ENCODE results near the gene BPIFB6.

The BPIFB6 gene, protein sequence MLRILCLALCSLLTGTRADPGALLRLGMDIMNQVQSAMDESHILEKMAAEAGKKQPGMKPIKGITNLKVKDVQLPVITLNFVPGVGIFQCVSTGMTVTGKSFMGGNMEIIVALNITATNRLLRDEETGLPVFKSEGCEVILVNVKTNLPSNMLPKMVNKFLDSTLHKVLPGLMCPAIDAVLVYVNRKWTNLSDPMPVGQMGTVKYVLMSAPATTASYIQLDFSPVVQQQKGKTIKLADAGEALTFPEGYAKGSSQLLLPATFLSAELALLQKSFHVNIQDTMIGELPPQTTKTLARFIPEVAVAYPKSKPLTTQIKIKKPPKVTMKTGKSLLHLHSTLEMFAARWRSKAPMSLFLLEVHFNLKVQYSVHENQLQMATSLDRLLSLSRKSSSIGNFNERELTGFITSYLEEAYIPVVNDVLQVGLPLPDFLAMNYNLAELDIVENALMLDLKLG

DNA sequence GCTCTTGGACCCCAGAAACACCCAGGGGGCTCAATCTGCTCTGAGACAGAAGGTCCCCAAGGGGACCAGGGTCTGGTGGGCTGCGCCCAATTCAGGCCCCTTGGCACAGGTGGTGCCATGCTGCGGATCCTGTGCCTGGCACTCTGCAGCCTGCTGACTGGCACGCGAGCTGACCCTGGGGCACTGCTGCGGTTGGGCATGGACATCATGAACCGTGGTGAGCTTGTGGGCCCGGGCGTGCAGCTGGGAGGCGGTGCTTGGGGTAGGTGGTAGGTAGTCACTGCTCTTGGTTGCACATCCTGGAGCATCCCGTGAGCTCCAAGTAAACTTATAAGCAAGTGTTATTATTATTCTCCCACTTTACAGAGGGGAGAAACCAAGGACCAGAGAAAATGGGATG is at the start of gene BPIFB6:
BPIFB6 (plus strand) TSS at position 118 of the 400 bp plus-strand sequence; CDS start at position 118, 0 bp downstream.
- DNase-seq, result no peak

DNA sequence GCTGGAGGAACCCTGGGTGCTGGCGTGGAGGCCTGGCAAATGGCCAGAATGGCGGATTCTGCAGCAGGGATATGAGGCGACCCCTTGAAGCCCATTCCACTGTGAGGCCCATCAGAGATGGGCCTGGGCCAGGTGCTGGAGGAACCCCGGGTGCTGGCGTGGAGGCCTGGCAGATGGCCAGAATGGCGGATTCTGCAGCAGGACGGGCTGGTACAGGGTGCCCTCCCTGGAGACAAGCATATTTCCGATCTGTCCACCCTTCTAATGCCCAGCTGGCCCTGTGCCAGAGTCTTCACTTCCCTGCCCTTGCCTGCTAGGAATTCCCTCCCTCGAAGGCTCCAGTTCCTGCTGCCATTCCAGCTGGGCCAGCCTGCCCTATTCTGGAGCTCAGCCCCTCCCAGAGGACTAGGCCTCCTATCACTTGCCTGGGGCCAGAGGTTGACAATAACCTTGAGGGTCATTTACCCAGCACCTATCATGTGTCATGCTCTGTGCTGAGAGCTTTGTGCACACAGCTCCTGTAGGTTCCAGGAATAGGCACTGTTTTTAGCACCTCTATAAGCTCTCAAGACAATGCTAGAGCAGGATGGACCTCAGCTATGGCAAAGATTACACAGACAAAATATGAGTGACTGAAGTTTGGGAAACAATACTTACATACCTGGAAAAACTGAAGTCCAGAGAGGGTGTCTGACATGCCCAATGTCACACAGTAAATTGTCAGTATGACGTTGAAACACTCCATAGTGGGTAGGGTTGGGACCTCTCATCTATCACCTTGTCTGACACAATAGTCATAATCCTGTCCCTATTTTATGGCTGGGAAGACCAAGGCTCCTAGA is 48.6 kb upstream of the BPIFB6 start:
- DNase-seq, result peak in 27 of 58 donors; percentile 7 to 82 (median 26)

DNA sequence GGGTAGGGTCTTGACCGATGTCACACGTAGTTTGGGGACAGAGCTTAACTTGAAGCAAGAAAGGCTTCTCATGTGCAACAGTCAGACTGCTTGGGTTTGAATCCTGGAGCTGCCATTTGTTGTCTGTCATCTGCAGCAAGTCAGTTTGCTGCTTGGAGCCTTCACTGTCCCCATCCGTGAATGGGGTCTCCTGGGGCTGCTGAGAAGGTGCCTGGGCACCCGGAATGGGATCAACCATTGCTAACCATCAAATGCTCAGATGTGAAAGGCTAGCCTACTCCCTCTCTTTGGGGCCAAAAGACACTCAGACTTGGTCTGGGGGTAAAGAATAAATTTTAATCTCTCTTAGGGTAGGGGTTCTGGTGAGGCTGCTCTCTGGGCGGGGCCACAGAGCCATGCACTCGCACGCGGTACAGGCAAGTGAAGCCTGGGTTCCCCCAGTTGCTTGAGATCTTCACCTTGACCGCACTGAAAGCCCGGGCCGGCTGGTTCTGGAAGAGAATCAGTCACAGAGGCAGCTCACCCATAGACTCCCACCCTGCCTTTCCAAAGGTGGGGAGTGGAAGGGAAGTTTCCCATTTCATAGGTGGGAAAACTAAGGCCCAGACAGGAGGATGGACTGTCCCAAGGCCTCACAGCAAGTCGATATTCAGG is 47.9 kb upstream of the BPIFB6 start:
- DNase-seq, result peak in 1 of 58 donors; percentile 37

DNA sequence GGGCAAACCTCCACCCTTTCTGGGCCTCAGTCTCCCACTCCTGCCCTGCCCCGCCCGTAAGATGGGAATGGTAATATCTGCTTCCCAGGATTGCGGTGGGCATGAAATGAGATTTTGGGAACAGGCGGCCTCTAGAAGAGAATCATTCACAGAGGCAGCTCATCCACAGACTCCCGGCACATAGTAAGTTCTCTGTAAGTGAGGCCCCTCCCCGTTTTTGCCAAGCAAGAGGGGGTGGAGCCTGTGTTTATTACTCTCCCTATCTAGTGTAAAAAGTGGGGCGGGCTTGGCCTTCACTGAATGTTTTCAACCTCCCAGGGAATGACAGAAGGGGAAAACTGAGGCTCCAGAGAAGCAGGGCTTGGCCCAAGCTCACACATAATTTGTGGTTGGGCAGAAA is 47.3 kb upstream of the BPIFB6 start:
- DNase-seq, result peak in 40 of 58 donors; percentile 3 to 85 (median 46)

DNA sequence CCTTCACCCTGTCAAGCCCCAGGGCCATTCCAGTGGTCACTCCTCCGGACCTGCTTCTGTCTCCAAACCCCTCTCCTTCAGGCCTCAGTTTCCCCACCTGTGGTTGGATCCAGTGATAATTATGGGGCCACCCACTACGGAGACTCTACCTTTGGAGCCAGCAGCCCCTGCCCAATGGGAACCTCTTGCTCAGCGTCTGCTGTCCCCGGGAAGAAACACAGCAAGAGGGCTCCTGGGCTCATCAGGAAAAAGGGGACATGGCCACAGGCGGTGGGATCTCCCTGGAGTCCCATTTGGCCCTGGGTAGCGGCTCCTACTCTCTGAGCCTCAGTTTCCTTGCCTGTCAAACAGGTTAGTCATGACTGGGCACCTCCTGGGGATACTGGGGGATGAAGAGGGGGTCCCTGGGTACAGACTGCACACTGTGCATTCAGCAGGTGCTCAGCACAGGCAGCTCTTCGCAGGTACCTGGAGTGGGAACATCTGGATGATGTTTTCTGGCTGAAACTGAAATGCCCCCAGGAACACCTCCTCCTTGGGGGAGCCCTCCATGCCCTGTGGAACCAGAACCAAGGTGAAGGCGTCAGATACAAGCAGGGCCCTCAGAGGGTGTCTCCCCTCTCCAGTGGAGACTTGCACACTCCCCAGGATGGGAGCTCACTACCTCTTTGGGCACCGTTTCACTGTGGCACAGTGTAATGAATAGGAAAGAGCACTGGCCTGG is 46.7 kb upstream of the BPIFB6 start:
- DNase-seq, result no peak

DNA sequence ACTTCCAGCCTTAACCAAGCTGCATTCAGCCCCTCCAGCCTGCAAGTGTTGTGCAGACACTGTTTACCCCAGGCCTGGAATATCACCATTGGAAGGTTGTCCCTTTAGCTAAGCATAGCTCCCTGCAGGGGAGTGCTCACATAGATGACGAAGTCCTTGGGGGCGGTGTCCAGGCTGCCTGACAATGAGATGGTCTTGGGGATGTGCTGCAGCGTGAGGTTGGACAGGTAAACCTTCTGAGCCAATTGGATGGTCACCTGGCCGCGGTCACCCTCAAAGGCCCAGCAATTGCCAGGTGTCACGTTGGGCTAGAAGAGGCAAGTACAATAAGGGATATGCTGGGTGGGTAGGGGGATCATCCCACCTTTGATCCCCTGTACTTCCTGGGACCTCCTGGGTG is 45.9 kb upstream of the BPIFB6 start:
- no peak for DNase-seq

DNA sequence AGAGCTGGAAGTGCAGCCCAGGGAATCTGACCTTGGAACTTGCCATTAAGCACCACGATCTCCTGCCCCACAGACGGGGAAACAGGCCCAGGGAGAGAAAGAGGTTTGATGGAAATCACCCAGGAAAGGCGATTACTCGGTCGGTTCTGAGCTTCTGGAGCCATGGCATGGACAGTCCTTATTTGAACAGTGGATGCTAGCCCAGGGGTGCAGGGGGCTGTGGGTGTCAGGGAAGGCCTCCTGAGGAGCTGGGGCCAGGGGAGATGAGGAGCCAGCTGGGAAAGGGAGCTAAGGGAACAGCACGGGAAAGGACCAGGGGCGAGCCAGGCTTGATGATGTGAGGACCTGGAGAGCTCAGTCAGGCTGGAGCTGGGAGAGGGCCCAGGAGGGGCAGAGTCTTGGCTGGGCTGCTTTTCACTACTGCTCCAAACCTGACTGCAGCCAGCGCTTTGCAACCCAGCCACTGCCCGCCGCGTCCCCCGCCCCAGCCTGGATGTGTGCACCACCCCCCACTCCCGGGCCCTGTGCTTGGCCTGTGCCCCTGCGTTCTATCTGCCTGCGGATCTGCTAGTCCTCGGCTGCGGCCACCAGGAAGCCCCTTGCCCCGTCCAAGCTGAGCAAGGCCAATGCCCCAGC is 45.0 kb upstream of the BPIFB6 start:
- DNase-seq, result peak in 29 of 58 donors; percentile 4 to 56 (median 22)

DNA sequence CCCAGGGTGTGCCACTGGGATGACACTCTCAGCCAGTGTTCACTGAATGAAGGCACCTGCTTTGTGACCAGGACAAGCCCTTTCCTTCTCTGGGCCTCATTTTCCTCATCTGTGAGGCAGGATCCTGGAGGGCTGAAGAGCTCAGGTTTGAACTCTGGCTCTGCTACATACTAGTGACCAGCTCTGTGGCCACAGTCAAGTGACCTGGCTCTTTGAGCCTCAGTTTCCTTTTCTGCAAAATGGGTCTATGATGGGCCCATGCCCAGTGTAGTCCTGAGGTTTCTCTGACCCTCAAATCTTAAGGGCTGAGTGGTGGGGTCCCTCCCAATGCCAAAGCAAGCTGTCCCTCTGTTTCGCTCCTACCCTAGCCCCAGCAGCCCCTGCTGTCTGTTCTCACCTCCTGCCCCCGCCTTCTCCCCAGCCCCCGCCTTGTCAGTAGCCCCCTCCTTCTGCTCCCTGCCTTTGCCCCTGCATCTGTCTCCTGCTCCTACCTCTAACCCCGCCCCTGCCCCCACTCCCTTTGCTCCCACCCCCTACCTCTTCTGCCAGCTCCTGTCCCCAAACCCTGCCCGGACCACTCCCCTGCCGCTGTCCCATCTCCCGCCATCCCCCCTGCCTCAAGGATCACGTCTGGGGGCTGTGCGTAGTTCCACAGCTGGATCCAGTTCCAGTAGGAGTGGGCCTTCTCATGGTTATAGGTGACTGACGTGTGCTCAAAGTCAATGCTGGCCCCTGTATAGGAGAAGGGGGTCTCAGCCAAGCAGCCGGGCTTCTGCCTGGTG is 44.2 kb upstream of the BPIFB6 start:
- DNase-seq, result no peak

DNA sequence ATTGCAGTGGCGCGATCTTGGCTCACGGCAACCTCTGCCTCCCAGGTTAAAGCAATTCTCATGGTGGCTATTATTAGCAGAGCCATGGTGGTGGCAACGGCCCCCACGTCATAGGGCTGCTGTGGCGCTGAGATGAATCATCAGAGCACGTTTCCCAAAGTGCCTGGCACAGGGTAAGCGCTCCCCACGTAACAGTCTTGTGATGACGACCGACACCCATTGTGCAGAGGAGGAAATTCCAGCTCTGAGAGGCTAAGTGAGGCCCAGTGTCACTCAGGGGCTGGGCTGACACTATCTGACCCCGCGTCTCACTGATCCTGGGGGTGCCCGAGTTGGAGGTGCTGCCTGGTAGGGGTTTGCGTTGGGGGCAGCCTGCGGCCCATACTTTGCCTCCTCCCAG is 43.4 kb upstream of the BPIFB6 start:
- no peak for DNase-seq

DNA sequence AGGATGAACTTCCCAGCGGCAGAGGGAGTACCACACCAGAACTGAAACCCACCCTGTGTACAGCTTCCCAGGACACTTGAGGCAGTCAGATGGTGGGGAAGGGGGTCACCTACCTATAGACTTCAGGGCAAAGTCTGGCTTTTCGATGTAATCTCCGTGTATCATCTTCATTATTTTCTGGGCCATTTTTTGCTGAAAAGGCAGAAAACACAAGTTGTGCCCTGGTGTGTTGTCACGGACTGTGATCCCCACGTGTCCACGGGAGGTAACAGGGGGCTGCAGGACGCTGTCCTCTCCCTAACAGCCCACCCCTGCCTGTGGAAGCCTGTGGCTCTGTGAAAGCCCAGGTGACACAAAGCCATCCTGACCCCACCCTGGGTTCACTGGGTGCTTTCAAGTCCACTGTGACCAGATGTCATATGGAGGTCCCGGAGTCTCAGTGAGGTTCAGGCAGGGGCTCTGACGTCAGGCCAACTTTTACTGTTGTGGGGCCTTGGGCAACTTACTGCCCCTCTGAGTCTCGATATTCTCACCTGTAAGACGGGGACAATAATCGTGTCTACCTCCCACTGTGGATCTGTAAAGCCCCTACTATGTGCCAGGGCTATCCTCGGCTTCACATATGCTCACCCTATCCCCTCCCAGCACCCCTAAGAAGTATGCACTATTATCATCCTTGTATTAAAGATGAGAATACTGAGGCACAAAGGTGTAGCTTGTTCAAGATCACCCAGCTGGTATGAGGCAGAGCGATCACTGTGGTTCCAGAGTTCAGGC is 41.8 kb upstream of the BPIFB6 start:
- no peak for DNase-seq

DNA sequence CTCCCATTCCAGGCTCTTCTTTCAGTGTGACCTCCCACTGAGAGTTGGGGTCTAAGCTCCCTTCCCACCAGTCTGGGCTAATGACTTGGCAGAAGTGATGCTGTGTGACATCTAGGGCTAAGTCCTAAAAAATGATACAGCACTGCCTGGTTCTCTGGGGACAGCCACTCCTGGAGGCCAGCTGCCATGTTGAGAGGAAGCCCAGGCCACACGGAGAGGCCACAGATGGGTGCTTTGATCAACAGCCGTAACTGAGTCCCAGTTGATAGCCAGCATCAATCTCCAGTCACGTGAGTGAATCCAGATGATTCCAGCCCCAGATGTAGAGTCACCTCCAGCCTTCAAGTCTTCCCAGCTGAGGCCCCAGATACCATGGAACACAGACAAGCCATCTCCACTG is 41.0 kb upstream of the BPIFB6 start:
- DNase-seq, result no peak

DNA sequence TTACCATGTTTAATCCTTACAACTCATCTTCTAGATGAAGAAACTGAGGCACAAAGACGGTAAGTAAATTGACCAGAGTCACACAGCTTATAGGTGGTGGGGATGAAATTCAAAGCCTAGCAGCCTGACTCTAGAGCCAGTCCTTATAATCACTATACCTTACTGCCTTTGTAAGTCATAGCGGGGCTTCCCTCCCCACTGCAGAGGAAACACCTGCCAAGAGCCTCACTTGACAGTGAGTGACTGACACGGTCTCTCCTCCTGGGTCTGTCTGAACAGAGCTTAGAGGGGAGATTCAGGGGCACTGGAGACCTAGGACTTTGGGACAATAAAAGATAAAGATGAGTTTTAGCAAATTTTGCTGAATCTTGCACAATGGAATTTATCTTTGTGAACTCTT is 40.1 kb upstream of the BPIFB6 start:
- DNase-seq, result no peak

DNA sequence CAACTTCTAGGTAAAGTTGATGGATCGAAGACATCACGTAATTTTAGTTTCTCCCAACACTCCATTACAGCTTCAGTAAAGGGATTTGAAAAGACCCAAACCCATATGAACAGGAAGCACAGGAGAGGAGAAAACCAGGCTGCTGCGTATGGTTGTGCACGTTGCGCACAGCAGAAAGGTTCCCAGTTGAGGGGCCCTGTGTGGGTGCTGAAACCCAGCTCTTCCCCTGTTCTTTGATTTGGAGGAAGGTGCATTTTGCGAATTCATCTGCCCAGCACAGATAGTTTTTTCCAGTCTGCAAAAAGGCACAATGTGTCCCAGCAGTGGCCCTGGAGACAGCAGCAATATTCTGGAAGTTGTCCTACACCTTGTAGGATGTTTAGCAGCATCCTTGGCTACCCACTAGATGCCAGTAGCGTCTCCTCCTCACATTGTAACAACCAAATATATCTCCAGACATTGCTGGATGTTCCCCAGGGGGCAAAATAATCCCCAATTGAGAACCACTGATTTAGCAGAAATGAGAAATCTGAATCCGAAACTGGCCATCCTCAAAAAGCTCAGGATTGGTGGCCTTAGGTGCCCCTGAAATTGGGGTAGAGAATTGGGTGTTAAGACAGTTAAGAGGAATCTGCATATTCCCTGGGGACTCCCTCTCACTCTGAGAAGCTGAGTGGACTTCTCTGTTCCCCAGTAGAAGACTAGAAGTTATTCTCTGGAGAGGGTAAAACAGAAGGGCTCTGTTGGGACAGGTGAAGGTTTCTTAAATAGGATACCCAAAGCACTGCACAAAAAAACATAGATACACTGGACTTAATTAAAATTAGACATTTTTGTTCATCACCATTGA is 39.4 kb upstream of the BPIFB6 start:
- peak in 1 of 58 donors; percentile 1 for DNase-seq

DNA sequence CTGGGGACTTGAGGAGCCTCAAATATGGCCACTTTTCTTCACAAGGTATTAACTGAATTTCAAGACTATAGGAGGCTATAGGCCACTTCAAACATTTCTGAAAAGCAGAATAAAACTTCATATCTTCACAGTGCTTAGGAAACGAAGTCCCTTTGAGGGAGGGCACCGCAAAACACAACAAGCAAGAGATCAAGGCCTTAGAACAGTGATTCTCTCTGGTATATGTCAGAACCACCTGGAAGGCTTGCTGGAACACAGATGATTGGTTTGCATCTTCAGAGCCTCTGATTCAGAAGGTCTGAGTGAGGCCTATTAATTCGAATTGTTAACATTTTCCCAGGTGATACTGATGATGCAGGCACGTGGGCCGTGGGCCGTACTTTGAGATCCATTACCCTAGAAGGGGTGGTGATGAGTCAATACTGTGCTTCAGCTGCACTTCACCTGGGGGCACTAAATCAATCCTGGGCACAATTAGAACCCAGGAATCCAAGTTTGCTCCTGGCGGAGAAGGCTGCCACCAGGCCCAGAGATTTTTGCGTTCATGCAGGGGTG is 37.9 kb upstream of the BPIFB6 start:
- no peak for DNase-seq

DNA sequence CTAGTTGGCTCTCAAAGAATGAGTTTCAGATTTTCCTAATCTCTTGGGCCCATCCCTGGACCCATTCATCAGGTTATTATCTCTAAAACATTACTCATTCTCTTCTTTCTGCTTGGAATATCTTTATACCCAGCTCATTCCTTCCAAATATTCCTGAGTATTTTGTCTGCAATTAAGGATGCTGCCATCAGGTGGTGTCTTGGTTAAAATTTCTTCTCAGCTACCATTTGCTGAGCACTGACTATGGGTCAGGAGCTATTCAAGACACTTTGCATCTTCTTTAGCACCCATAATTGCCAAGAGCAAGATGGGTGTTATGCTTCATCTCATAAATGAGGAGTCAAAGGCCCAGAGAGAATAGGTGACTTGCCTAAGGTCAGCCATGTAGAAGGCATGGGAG is 35.6 kb upstream of the BPIFB6 start:
- no peak for DNase-seq

DNA sequence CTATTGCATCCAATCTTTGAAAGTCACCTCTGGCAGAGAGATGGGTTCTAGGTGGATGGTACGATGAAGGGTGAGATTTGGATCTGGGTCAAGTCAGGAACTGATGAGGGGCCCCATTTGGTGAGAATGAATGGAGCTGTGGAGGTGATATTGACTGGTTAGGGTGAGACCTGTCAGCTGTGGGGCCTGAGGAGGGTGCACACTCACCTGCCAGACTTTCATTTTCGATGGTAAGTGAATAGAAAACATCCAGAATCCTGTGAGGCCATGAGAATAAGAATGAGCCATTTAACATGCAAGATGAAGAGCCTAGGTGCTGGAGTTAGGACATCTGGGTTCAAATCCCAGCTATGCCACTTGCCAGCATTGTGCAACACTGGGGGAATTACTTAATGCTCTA is 34.0 kb upstream of the BPIFB6 start:
- no peak for DNase-seq

DNA sequence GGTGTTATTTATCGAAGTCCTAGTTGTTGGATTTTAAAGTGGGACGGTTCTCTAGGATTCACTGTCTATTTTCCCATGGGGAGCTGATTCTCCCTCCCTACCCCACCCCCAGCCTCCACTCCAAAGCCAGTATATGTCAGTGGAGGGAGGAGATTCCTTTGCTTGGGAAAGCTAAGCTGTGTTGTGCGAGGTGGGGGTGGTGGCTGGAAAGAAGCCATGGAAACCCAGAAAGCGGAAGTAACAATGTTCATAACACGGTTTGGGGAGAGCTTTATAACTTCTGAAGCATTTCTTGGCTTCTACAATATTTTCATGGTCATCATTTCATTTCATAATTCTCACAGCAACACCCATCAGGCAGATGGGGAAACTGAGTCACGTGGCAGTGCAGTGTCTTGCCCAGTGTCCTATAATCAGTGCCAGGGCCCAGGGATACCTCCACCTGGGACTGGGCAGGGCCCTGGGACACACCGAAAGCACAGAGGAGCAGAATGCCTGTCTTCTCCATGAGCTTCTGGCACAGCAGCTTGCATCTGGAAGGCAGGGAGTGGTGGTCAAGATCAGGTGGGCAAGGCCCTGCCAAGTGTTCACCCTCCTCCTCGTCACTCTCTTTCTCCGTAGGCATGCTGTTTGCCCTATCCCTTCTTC is 31.7 kb upstream of the BPIFB6 start:
- DNase-seq, result no peak
